ENCODE results near the gene MAL. TPM values are rescaled to one million over a fixed set of nuclear protein-coding genes. Genes with fewer than 3 reads are reported as not detected.
A peak's percentile ranks its signal among the peaks of the same experiment; 100 is the strongest.

MAL gene
- total and polyA plus RNA-seq, 2 of the 8 experiments (the other 6 are each of a cell fraction or from before 2014, with no cell fraction given), result not detected

DNA sequence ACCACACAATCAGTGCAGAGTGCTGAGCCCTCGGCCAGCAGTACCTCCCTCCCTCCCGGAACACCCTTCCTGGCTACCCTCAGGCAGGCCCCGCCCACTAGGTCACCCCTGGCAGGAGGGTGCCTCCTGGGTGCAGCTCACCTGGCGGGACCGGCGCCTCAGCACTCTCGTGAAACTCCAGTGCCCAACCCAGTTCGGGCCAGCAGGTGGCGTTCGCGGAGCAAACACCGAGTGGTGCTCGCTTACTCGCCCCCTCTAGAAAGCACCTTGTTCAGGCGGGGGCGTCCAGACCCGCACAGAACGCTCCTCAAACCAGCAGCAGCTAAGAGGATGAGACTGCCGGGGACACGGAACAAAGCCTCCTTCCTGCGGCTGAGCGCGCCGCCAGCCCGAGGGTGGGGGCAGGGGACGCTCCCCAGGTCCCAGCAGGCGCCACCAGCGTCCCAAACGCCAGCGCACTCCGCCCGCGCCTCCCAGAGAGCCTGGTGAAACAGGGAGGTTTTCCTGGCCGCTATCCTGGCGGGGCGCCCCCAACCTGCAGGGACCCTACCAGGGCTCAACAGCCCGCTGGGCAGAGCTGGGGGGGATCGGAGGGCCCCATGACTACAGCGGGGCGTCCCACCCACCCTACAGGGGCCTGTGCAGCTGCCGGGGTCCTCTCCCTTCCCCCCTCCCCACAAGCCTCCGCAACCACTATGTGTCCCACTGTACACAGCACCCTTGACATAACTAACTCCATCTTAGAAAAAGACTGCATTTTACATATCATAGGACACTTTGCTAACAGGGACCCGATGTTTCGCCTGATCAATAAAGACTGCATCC, 51.4 kb downstream of the MAL start (continued):
- peak; percentile 69 to 70 for TF ChIP-seq RAD21 (IDR thresholded peaks at IDR 0.05 in 1 of 2, conservative IDR thresholded peaks at IDR 0.05 in 1 of 2; ENCODE audit: low read depth in 2 of 2, low read length in 2 of 2)
- TF ChIP-seq KDM4A (IDR thresholded peaks at IDR 0.05; ENCODE audit: low read depth, low read length, severe bottlenecking), result peak; percentile 77

Measured in H1 (cell line).